Activated naive CD4-positive, alpha-beta T cell treated with anti-CD3 and anti-CD28 coated beads, Interleukin-2, amount 10 ng/mL, durations not matched to agents 7 days and 5 days (primary cell): ENCODE results near the gene PAQR8.
"Not testable (repeated sequence)": the region's sequence is repeated elsewhere in the genome, so short reads cannot be mapped to it uniquely, and the experiment has no call there.

ENCODE experiments used
- CTCF ChIA-PET: fragments of 350-600 bp; sonication (Branson Sonifier 250); formaldehyde crosslinking; loops from one replicate; lab custom pipeline; 2021; ENCODE audit warnings: antibody characterized with exemption; lab: Charles Lee
- DNase-seq: peaks from one replicate; pipeline ENCODE4 v3.0.0-alpha.2; 2020
- H3K27ac Mint-ChIP-seq: one replicate; pipeline ENCODE4 v1.8.0; 2021; ENCODE audit warnings: mild to moderate bottlenecking, moderate library complexity, mixed read lengths
- H3K27me3 Mint-ChIP-seq: one replicate; pipeline ENCODE4 v1.8.0; 2021; ENCODE audit warnings: mild to moderate bottlenecking, mixed read lengths
- H3K36me3 Mint-ChIP-seq: one replicate; pipeline ENCODE4 v1.8.0; 2021; ENCODE audit warnings: mixed read lengths
- H3K4me1 Mint-ChIP-seq: one replicate; pipeline ENCODE4 v1.8.0; 2021; ENCODE audit warnings: mixed read lengths
- H3K4me3 Mint-ChIP-seq: one replicate; pipeline ENCODE4 v1.8.0; 2021; ENCODE audit warnings: mild to moderate bottlenecking, moderate library complexity, mixed read lengths
- H3K9me3 Mint-ChIP-seq: one replicate; pipeline ENCODE4 v1.8.0; 2021; ENCODE audit warnings: mixed read lengths

Gene PAQR8

GRCh38 chr6:52415917-52416628, 54.1 kb downstream of the PAQR8 start:
- H3K4me1 Mint-ChIP-seq: peaks cover 25% of the 10 kb centered on the region
- peaks cover 3% of the 10 kb centered on the region for H3K27me3 Mint-ChIP-seq
- H3K4me3 Mint-ChIP-seq: no peak overlapping the region
- CTCF ChIA-PET: interaction anchor here (0.7 to 5.7 kb wide), 21 partner anchors 9 to 258 kb away, joined by 3 to 63 read pairs (median 4); no protein-coding TSS in a partner anchor
- H3K36me3 Mint-ChIP-seq: no peaks in the 10 kb centered on the region
- DNase-seq: no peak
- no peaks in the 10 kb centered on the region for H3K9me3 Mint-ChIP-seq
- no peak overlapping the region for H3K27ac Mint-ChIP-seq

- Mint-ChIP-seq H3K4me1 (peaks cover 25% of the 10 kb centered on the region), H3K36me3 (no peaks in the 10 kb centered on the region), H3K27ac (no peak overlapping the region), H3K27me3 (peaks cover 3% of the 10 kb centered on the region), H3K4me3 (no peak overlapping the region), H3K9me3 (no peaks in the 10 kb centered on the region)
- DNase-seq: peak; percentile 43
- CTCF ChIA-PET: interaction anchor here (0.6 to 5.7 kb wide), 15 partner anchors 11 to 1228 kb away, joined by 3 to 63 read pairs (median 5); no protein-coding TSS in a partner anchor
Observed at GRCh38 chr6:52416629-52417151, 54.7 kb downstream of the PAQR8 start.

GRCh38 chr6:52417675-52418111, 55.7 kb downstream of the PAQR8 start:
- no peak overlapping the region for H3K27ac Mint-ChIP-seq
- no peaks in the 10 kb centered on the region for H3K9me3 Mint-ChIP-seq
- no peak overlapping the region for H3K4me3 Mint-ChIP-seq
- DNase-seq: no peak
- H3K36me3 Mint-ChIP-seq: no peaks in the 10 kb centered on the region
- CTCF ChIA-PET: interaction anchor here (0.6 to 5.7 kb wide), 9 partner anchors 12 to 248 kb away, joined by 3 to 63 read pairs (median 6); no protein-coding TSS in a partner anchor
- H3K4me1 Mint-ChIP-seq: peaks cover 25% of the 10 kb centered on the region
- no peaks in the 10 kb centered on the region for H3K27me3 Mint-ChIP-seq

GRCh38 chr6:52418606-52419005, 56.7 kb downstream of the PAQR8 start:
- no peak overlapping the region for H3K4me3 Mint-ChIP-seq
- no peak overlapping the region for H3K27ac Mint-ChIP-seq
- peaks cover 25% of the 10 kb centered on the region for H3K4me1 Mint-ChIP-seq
- DNase-seq: no peak
- no peaks in the 10 kb centered on the region for H3K36me3 Mint-ChIP-seq
- CTCF ChIA-PET: interaction anchor here (0.8 to 5.7 kb wide), 12 partner anchors 11 to 246 kb away, joined by 3 to 63 read pairs (median 4); partner anchors contain the start of gene MCM3
- H3K9me3 Mint-ChIP-seq: no peaks in the 10 kb centered on the region
- H3K27me3 Mint-ChIP-seq: no peaks in the 10 kb centered on the region

GRCh38 chr6:52419809-52420667, 58.1 kb downstream of the PAQR8 start, which contains the start of gene EFHC1:
Gene EFHC1 (plus strand): TSS chr6:52420342. CDS start chr6:52420411, 69 bp downstream.
- no peaks in the 10 kb centered on the region for H3K9me3 Mint-ChIP-seq
- H3K4me3 Mint-ChIP-seq: no peak within 1 kb of the TSS
- CTCF ChIA-PET: interaction anchor here (1.2 to 5.7 kb wide), 8 partner anchors 13 to 245 kb away, joined by 4 to 63 read pairs (median 4); partner anchors contain the start of gene MCM3
- H3K27me3 Mint-ChIP-seq: no peaks in the 10 kb centered on the region
- H3K27ac Mint-ChIP-seq: peak within 1 kb of the TSS; percentile 86
- no peaks in the 10 kb centered on the region for H3K36me3 Mint-ChIP-seq
- peak; percentile 98 for DNase-seq
- peaks cover 22% of the 10 kb centered on the region for H3K4me1 Mint-ChIP-seq

GRCh38 chr6:52420668-52421358, 58.9 kb downstream of the PAQR8 start:
- Mint-ChIP-seq H3K4me1 (peaks cover 15% of the 10 kb centered on the region), H3K36me3 (no peaks in the 10 kb centered on the region), H3K4me3 (no peak overlapping the region), H3K27me3 (no peaks in the 10 kb centered on the region), H3K27ac (no peak overlapping the region), H3K9me3 (no peaks in the 10 kb centered on the region)
- CTCF ChIA-PET: interaction anchor here (1.3 to 2.7 kb wide), 4 partner anchors 154 to 242 kb away, joined by 4 to 15 read pairs (median 4); no protein-coding TSS in a partner anchor
- no peak for DNase-seq

- no peak overlapping the region for H3K27ac Mint-ChIP-seq
- H3K4me3 Mint-ChIP-seq: no peak overlapping the region
- no peak for DNase-seq
- H3K27me3 Mint-ChIP-seq: no peaks in the 10 kb centered on the region
- no peaks in the 10 kb centered on the region for H3K36me3 Mint-ChIP-seq
- H3K9me3 Mint-ChIP-seq: no peaks in the 10 kb centered on the region
- CTCF ChIA-PET: interaction anchor here (1.3 to 1.4 kb wide), 2 partner anchors 154 to 230 kb away, joined by 4 read pairs; no protein-coding TSS in a partner anchor
- peaks cover 9% of the 10 kb centered on the region for H3K4me1 Mint-ChIP-seq
Observed at GRCh38 chr6:52422156-52422555, 60.2 kb downstream of the PAQR8 start.

GRCh38 chr6:52423448-52423847, 61.5 kb downstream of the PAQR8 start:
- no peak for DNase-seq
- Mint-ChIP-seq H3K4me1 (peaks cover 9% of the 10 kb centered on the region), H3K27me3 (no peaks in the 10 kb centered on the region), H3K27ac (no peak overlapping the region), H3K36me3 (no peaks in the 10 kb centered on the region), H3K9me3 (no peaks in the 10 kb centered on the region), H3K4me3 (no peak overlapping the region)
- CTCF ChIA-PET: interaction anchor here (1.1 to 1.7 kb wide), 2 partner anchors 211 to 229 kb away, joined by 3 to 4 read pairs; no protein-coding TSS in a partner anchor

- CTCF ChIA-PET: interaction anchor here (1.1 to 1.7 kb wide), 2 partner anchors 212 to 228 kb away, joined by 3 to 4 read pairs; no protein-coding TSS in a partner anchor
- Mint-ChIP-seq H3K4me3 (no peak overlapping the region), H3K9me3 (no peaks in the 10 kb centered on the region), H3K4me1 (peaks cover 5% of the 10 kb centered on the region), H3K27ac (no peak overlapping the region), H3K27me3 (no peaks in the 10 kb centered on the region), H3K36me3 (no peaks in the 10 kb centered on the region)
- no peak for DNase-seq
Observed at GRCh38 chr6:52423971-52424381, 62.0 kb downstream of the PAQR8 start.

- H3K27ac Mint-ChIP-seq: no peak overlapping the region
- no peak overlapping the region for H3K4me3 Mint-ChIP-seq
- H3K4me1 Mint-ChIP-seq: peaks cover under 1% of the 10 kb centered on the region
- H3K36me3 Mint-ChIP-seq: no peaks in the 10 kb centered on the region
- H3K9me3 Mint-ChIP-seq: no peaks in the 10 kb centered on the region
- CTCF ChIA-PET: no interaction called here
- no peak for DNase-seq
- H3K27me3 Mint-ChIP-seq: no peaks in the 10 kb centered on the region
Observed at GRCh38 chr6:52424513-52424912, 62.6 kb downstream of the PAQR8 start.

GRCh38 chr6:52426667-52427066, 64.7 kb downstream of the PAQR8 start:
- Mint-ChIP-seq H3K4me1 (peaks cover 4% of the 10 kb centered on the region), H3K27me3 (no peaks in the 10 kb centered on the region), H3K36me3 (no peaks in the 10 kb centered on the region), H3K27ac (no peak overlapping the region), H3K4me3 (no peak overlapping the region), H3K9me3 (no peaks in the 10 kb centered on the region)
- CTCF ChIA-PET: no interaction called here
- DNase-seq: no peak

- H3K36me3 Mint-ChIP-seq, H3K9me3 Mint-ChIP-seq, DNase-seq, H3K27ac Mint-ChIP-seq, H3K4me1 Mint-ChIP-seq, H3K4me3 Mint-ChIP-seq, CTCF ChIA-PET: not testable (repeated sequence)
- H3K27me3 Mint-ChIP-seq: peaks cover 14% of the 10 kb centered on the region
Observed at GRCh38 chr6:52433294-52433693, 71.3 kb downstream of the PAQR8 start.

GRCh38 chr6:52435345-52435744, 73.4 kb downstream of the PAQR8 start:
- DNase-seq: no peak
- no peak overlapping the region for H3K4me3 Mint-ChIP-seq
- peaks cover 14% of the 10 kb centered on the region for H3K27me3 Mint-ChIP-seq
- CTCF ChIA-PET: no interaction called here
- no peaks in the 10 kb centered on the region for H3K9me3 Mint-ChIP-seq
- peaks cover 4% of the 10 kb centered on the region for H3K4me1 Mint-ChIP-seq
- no peaks in the 10 kb centered on the region for H3K36me3 Mint-ChIP-seq
- no peak overlapping the region for H3K27ac Mint-ChIP-seq
